B cell (primary cell): ENCODE results near the gene PTPN13.

Experiments used
- CTCF ChIP-seq: fragments of 200-600 bp; IDR thresholded peaks from one replicate; pipeline ENCODE4 v1.8.0; 2022; ENCODE audit warnings: antibody characterized with exemption, mild to moderate bottlenecking
- EZH2 ChIP-seq: IDR thresholded peaks from 2 replicates; pipeline ENCODE4 v1.6.1; 2012; ENCODE audit warnings: borderline replicate concordance, low read depth, mild to moderate bottlenecking, moderate library complexity, low read length; ENCODE audit not compliant: insufficient read depth, poor library complexity, severe bottlenecking

DNA sequence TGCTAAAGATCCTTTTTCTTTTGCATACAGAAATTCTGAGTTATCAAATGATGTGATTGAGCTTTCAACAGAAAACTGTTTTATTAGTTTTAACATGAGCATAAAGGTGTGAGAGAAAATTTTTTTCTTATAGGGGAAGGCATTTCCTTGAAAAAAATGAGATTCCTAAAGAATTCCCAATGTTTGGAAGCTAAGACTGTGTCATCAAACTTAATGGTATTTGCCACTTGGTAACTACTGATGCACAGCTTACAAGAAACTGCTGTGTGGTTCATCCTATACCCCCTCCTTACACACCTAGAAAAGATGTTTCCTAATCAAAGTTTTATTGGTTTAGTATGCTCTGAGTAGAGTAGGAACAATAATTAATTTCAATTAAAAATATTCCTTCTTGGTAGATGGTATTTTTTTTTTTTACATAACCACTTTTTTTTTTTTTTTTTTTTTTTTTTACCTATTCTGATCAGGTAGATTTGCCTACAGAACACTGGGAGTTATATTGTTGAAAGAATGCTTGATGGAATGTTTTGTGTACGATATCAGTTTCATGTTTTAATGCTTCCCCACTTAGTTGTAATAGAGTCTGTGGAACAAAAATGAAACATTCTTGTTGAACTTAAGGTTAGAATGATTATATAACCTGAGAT is 6.0 kb downstream of the PTPN13 start:
- no peak for TF ChIP-seq CTCF
- TF ChIP-seq EZH2 = no peak
